Fibroblast of the aortic adventitia (primary cell): ENCODE results near the gene UBE2O. TPM values are rescaled to one million over a fixed set of nuclear protein-coding genes. Genes with fewer than 3 reads are reported as not detected.

ENCODE experiments used
- DNase-seq: peaks from one replicate; pipeline ENCODE4 v3.0.0-alpha.2; 2010; ENCODE audit warnings: low read depth
- H3K4me3 ChIP-seq: 2 replicates; pipeline ENCODE4 v1.5.1; 2011; ENCODE audit warnings: low read depth, mild to moderate bottlenecking, control low read depth, low read length, moderate library complexity
- total RNA-seq: library from RNA; depleted of rRNA; stranded (reverse); fragments of >200 nt; gene quantifications from 2 replicates; pipeline ENCODE4 v1.2.3, GENCODE V29; 2012; ENCODE audit warnings: low replicate concordance
- TF ChIP-seq, protein P1 (sequence below): IDR thresholded peaks from 2 replicates; pipeline ENCODE4 v1.5.1; 2011; ENCODE audit warnings: mild to moderate bottlenecking, low read length, control low read depth, inconsistent platforms; ENCODE audit not compliant: insufficient read depth

UBE2O gene
- total RNA-seq, 1 donor = 16.3 TPM

DNA sequence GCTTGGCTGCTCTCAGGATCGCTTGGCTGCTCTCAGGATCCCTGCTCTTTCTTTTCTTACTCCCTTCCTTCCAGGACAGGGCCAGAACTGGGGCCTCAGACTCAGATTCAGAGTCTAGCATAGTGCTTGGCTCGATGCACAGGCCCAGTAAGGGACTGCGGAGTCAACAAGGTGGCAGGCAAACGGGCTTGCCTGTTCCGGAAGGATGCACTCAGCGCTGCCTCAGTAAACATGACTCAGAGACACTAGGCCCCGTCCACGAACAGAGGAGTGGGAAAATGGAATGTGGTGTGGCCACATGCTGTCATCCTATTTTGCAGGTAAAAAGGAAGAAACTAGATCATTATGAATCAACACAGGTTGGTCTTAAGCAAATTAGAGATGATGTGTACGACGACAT, 58.8 kb downstream of the UBE2O start:
- no peak for DNase-seq
- TF ChIP-seq, protein P1, sequence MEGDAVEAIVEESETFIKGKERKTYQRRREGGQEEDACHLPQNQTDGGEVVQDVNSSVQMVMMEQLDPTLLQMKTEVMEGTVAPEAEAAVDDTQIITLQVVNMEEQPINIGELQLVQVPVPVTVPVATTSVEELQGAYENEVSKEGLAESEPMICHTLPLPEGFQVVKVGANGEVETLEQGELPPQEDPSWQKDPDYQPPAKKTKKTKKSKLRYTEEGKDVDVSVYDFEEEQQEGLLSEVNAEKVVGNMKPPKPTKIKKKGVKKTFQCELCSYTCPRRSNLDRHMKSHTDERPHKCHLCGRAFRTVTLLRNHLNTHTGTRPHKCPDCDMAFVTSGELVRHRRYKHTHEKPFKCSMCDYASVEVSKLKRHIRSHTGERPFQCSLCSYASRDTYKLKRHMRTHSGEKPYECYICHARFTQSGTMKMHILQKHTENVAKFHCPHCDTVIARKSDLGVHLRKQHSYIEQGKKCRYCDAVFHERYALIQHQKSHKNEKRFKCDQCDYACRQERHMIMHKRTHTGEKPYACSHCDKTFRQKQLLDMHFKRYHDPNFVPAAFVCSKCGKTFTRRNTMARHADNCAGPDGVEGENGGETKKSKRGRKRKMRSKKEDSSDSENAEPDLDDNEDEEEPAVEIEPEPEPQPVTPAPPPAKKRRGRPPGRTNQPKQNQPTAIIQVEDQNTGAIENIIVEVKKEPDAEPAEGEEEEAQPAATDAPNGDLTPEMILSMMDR = no peak
- H3K4me3 ChIP-seq = no peak overlapping the region

GRCh38 chr17:76391200-76391715, 61.7 kb downstream of the UBE2O start:
- TF ChIP-seq, protein P1 = no peak
- no peak for DNase-seq
- H3K4me3 ChIP-seq = no peak overlapping the region

DNA sequence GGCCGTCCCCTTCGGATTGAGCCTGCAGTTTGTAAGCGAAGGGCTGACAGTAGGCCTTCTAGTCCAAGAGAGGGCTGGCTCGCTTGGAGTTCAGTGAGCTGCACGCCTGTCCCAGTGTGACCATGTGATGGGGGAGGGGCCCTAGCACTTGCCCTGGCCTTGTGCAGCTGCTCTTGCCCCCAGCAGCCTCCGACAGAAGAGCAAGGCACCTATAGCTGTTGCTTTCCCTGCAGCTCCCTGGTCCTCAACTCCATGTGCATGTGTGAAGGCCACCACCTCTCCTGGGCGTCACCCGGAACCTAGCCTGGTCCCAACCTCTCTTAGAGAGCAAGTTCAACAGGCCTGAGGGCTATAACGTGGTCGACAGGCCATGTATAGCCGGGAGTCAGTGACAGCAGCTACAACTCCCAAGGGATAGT, 62.9 kb downstream of the UBE2O start:
- TF ChIP-seq, protein P1 = no peak
- H3K4me3 ChIP-seq = no peak overlapping the region
- DNase-seq = no peak

DNA sequence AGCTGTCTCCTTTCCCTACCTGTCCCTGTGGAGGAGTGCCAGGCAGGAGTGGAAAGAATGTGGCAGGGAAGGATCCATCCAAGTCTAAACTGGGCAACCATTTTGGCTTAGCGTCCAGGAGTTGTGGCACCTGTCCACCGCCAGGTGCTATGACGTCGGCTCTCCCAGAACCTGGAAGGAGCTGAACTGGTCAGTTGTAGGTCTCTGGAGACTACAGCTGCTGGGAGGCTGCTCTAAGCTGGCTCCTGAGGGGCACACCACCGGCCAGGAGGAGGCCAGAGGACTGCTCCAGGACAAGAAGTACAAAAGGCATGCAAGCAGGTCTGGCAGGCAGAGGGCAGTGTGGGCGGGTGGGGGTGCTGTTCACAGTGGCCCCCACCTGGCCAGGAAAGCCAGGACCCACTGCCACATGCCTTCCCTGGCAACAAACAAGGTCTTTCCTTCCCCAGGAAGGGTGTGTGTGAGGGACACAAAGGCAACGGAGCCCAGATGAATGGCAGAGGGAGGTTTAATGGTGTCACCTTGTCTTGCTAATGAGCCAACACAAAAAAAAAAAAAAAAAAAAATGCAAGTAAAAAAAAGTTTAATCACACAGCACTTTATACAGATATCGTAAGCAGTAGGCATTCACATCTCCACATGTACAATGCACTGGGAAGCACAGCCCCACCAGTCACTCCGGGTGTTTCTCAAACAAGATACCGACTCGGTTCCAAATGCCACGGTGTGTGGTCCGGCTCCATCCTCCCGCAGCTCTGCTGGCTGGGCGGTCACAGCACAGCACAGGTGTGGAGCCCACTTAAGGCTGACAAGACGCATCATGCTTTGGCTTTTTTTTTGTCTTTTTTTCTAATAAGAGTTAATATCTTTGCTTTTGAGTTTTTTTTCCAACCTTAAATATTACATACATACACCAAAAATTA, 63.7 kb downstream of the UBE2O start:
- TF ChIP-seq, protein P1 = peak; percentile 16
- DNase-seq = no peak
- no peak overlapping the region for H3K4me3 ChIP-seq

DNA sequence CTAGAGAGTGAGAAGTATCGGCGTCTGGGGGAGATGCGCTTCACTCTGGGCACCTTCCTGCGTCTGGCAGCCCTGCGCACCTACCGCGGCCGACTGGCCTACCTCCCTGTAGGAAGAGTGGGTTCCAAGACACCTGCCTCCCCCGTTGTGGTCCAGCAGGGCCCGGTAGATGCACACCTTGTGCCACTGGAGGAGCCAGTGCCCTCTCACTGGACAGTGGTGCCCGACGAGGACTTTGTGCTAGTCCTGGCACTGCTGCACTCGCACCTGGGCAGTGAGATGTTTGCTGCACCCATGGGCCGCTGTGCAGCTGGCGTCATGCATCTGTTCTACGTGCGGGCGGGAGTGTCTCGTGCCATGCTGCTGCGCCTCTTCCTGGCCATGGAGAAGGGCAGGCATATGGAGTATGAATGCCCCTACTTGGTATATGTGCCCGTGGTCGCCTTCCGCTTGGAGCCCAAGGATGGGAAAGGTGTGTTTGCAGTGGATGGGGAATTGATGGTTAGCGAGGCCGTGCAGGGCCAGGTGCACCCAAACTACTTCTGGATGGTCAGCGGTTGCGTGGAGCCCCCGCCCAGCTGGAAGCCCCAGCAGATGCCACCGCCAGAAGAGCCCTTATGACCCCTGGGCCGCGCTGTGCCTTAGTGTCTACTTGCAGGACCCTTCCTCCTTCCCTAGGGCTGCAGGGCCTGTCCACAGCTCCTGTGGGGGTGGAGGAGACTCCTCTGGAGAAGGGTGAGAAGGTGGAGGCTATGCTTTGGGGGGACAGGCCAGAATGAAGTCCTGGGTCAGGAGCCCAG, 65.8 kb downstream of the UBE2O start:
- TF ChIP-seq, protein P1 = no peak
- H3K4me3 ChIP-seq = no peak overlapping the region
- no peak for DNase-seq

DNA sequence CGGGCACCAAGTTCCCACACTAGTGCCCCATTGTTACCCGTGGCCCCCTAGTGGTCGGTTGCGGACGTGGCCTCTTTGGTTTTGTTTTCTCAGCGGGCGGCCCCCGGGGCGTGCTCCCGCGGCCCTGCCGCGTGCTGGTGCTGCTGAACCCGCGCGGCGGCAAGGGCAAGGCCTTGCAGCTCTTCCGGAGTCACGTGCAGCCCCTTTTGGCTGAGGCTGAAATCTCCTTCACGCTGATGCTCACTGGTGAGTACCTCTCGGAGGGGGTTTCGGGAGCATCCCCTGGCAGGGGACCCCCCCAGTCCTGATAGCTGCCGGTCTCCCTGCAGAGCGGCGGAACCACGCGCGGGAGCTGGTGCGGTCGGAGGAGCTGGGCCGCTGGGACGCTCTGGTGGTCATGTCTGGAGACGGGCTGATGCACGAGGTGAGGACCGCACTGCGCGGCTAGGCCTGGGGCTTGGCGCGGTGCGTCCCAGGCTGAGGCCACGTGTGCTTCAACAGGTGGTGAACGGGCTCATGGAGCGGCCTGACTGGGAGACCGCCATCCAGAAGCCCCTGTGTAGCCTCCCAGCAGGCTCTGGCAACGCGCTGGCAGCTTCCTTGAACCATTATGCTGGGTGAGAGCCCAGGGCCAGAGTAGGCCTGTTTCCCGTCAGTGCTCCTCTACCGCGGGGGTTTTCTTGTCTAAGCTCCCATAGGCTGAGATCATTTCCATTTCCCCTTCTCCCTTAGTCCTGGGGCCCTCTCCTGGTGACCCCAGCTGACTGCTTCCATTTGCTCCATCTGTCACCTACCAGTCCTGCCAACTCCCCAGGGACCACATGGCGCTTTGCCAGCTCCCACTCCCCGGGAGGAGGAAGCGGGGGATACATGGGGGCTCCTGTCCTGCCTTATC, 66.8 kb downstream of the UBE2O start:
- DNase-seq = peak; percentile 87
- peak overlapping the region; percentile 78 for H3K4me3 ChIP-seq
- TF ChIP-seq, protein P1 = peak; percentile 88
